ENCODE measurements around the gene KCNF1. TPM values are rescaled to one million over a fixed set of nuclear protein-coding genes. Genes with fewer than 3 reads are reported as not detected.

The KCNF1 gene
- total and polyA plus RNA-seq, 2 of the 8 experiments (the other 6 are each of a cell fraction or from before 2014, with no cell fraction given), result 0.48 to 1.5 TPM

GRCh38 chr2:10900216-10901109, 11.3 kb upstream of the KCNF1 start:
- Histone ChIP-seq H4K91ac (replicated peaks; ENCODE audit: insufficient read length, low read length) (no peak overlapping the region), H3K23me2 (ENCODE audit: low read depth, low read length) (no peaks in the 10 kb centered on the region), H2BK15ac (ENCODE audit: low read length) (no peak overlapping the region), H2BK12ac (ENCODE audit: low read depth, low read length) (no peak overlapping the region), H2AFZ (ENCODE audit: low read length) (no peak overlapping the region), H2BK5ac (ENCODE audit: low read depth, low read length) (no peak overlapping the region), H2BK120ac (replicated peaks; ENCODE audit: low read depth, low read length) (no peak overlapping the region), H2AK5ac (ENCODE audit: low read depth, low read length) (no peak overlapping the region), H3K4me3 (ENCODE audit: extremely low read depth in 1 of 4, insufficient read depth in 2 of 4, low read depth in 3 of 4, low read length in 4 of 4) (no peak overlapping the region), H3K4me2 (ENCODE audit: insufficient read depth in 1 of 2, low read depth in 2 of 2, low read length in 2 of 2) (no peak overlapping the region), H4K8ac (ENCODE audit: extremely low read depth, insufficient read depth, low read length) (no peak overlapping the region; the same call in 1 of the 2 replicates), H3K36me3 (ENCODE audit: control insufficient read depth in 2 of 4, insufficient read depth in 4 of 4, low read length in 3 of 4) (no peaks in the 10 kb centered on the region), H3K27ac (ENCODE audit: low read depth, low read length) (no peak overlapping the region), H3K4me1 (replicated peaks in 1 of 4; ENCODE audit: control insufficient read depth in 3 of 4, insufficient read depth in 4 of 4, low read length in 3 of 4) (no peaks in the 10 kb centered on the region), H3K27me3 (replicated peaks in 1 of 4; ENCODE audit: control insufficient read depth in 3 of 4, extremely low read depth in 1 of 4, insufficient read depth in 3 of 4, low read length in 3 of 4) (no peaks in the 10 kb centered on the region), H3K9me3 (ENCODE audit: insufficient read depth in 2 of 2, low read depth in 1 of 2, low read length in 1 of 2) (peaks cover 4 to 7% of the 10 kb centered on the region in 2 experiments; a peak in 2 of 4 replicates), H3K56ac (replicated peaks; ENCODE audit: insufficient read length, low read depth, low read length) (no peak overlapping the region), H3K79me2 (ENCODE audit: control insufficient read depth in 1 of 2, insufficient read depth in 2 of 2, low read length in 2 of 2) (no peaks in the 10 kb centered on the region), H4K5ac (ENCODE audit: insufficient read length, low read depth, low read length) (no peak overlapping the region), H3K9ac (replicated peaks in 1 of 4; ENCODE audit: extremely low read depth in 1 of 4, low read depth in 3 of 4, low read length in 3 of 4) (no peak overlapping the region), H2BK20ac (ENCODE audit: low read length) (no peak overlapping the region), H3K14ac (ENCODE audit: insufficient read length) (no peak overlapping the region), H3K23ac (ENCODE audit: insufficient read length) (no peak overlapping the region), H3K18ac (ENCODE audit: extremely low read depth, low read length) (no peak overlapping the region), H4K20me1 (replicated peaks in 1 of 2; ENCODE audit: control insufficient read depth in 1 of 2, insufficient read depth in 2 of 2, low read length in 2 of 2) (no peaks in the 10 kb centered on the region), H3K4ac (replicated peaks; ENCODE audit: insufficient read length, low read depth, low read length) (no peak overlapping the region), H3K79me1 (ENCODE audit: low read depth, low read length) (no peaks in the 10 kb centered on the region)
- WGBS, 2 experiments (ENCODE audit: extremely low coverage in 1 of 2, insufficient coverage in 1 of 2, insufficient read length in 1 of 2, insufficient replicate concordance in 2 of 2, low coverage in 1 of 2, low lambda C conversion rate in 2 of 2, missing lambda C conversion rate in 1 of 2), result 93% methylated on average over 10 of the region's 10 CpGs; no CpG with 5 or more reads in 1 of the 2 experiments
- ChIA-PET POLR2A (ENCODE audit: partially characterized antibody) (no interaction called here), CTCF (ENCODE audit: partially characterized antibody) (interaction anchor here (0.6 to 5.6 kb wide), 20 partner anchors 10 to 283 kb away, joined by 3 to 85 read pairs (median 4); partner anchors contain the start of gene KCNF1)
- FAIRE-seq (no peak), DNase-seq (ENCODE audit: low read depth in 1 of 2, low spot score in 2 of 2) (no peak)
- TF ChIP-seq CTCF (IDR thresholded peaks at IDR 0.05; ENCODE audit: control extremely low read depth in 1 of 3, insufficient read depth in 1 of 3, low read depth in 1 of 3, low read length in 3 of 3) (peak in 2 of 3 experiments; percentile 7 to 17; a peak in 1 of 4 replicates), RAD21 (IDR thresholded peaks at IDR 0.05 in 1 of 2, conservative IDR thresholded peaks at IDR 0.05 in 1 of 2; ENCODE audit: low read depth in 2 of 2, low read length in 2 of 2) (peak in 1 of 2 experiments; percentile 22; a peak in 1 of 4 replicates), CEBPB (IDR thresholded peaks at IDR 0.05; ENCODE audit: low read depth, low read length) (no peak), RXRA (IDR thresholded peaks at IDR 0.05; ENCODE audit: insufficient read depth, low read depth, low read length) (no peak), GABPA (IDR thresholded peaks at IDR 0.05; ENCODE audit: borderline replicate concordance, insufficient read depth, low read length) (no peak), KDM5A (IDR thresholded peaks at IDR 0.05; ENCODE audit: low read length) (no peak), POLR2A (IDR thresholded peaks at IDR 0.05; ENCODE audit: control extremely low read depth in 1 of 2, low read depth in 2 of 2, low read length in 2 of 2) (no peak), SIRT6 (IDR thresholded peaks at IDR 0.05; ENCODE audit: low read length) (no peak), CREB1 (IDR thresholded peaks at IDR 0.05) (no peak), BRCA1 (IDR thresholded peaks at IDR 0.05; ENCODE audit: low read depth, low read length) (no peak)
